Transverse colon (tissue), 4 donors: ENCODE measurements around the gene C9orf152. TPM values are rescaled to one million over a fixed set of nuclear protein-coding genes. Genes with fewer than 3 reads are reported as not detected.
A peak's percentile ranks its signal among the peaks of the same experiment; 100 is the strongest.

Experiments
- DNase-seq: peaks from one replicate; pipeline ENCODE4 v3.0.0-alpha.2; 2019
- H3K27ac ChIP-seq, 4 donors: fragments of 200-600 bp; sonication (generic); 2 replicates each; pipeline ENCODE4 v1.5.1; 2016 to 2018; ENCODE audit warnings: inconsistent platforms in 4 of 4
- H3K27me3 ChIP-seq: fragments of 200-600 bp; sonication (generic); 2 replicates; pipeline ENCODE4 v1.5.1; 2017; ENCODE audit warnings: inconsistent platforms
- H3K36me3 ChIP-seq, 4 donors: fragments of 200-600 bp; sonication (generic); 2 replicates each; pipeline ENCODE4 v1.5.1; 2017 to 2019; ENCODE audit warnings: inconsistent platforms in 4 of 4
- H3K4me1 ChIP-seq, 4 donors: fragments of 200-600 bp; sonication (generic); 2 replicates each; pipeline ENCODE4 v1.5.1; 2017 to 2020; ENCODE audit warnings: inconsistent platforms in 4 of 4
- H3K4me3 ChIP-seq, 4 donors: fragments of 200-600 bp; sonication (generic); 1 replicate in 1 of 4; 2 replicates in 3 of 4; pipeline versions ENCODE4 v1.5.1 to v1.6.1; 2017 to 2019; ENCODE audit warnings: inconsistent platforms in 4 of 4
- H3K9me3 ChIP-seq, 2 donors: fragments of 200-600 bp; sonication (generic); 2 replicates each; pipeline ENCODE4 v1.5.1; 2017 to 2019; ENCODE audit warnings: inconsistent platforms in 2 of 2
- CTCF ChIP-seq, 5 experiments: fragments of 200-600 bp in 3 of 5; fragments of 450-650 bp in 2 of 5; sonication (generic) in 3 of 5; IDR thresholded peaks; 1 replicate in 2 of 5; 2 replicates in 3 of 5; pipeline ENCODE4 v1.5.1; 2016 to 2017; ENCODE audit warnings: antibody characterized with exemption in 5 of 5, inconsistent platforms in 3 of 5, mild to moderate bottlenecking in 2 of 5, moderate library complexity in 1 of 5
- EP300 ChIP-seq: sonication (generic); formaldehyde crosslinking; IDR thresholded peaks from one replicate; pipeline ENCODE4 v1.6.1; 2017; ENCODE audit warnings: antibody characterized with exemption, low read depth
- POLR2A ChIP-seq: fragments of 450-650 bp; IDR thresholded peaks from one replicate; pipeline ENCODE4 v1.6.1; 2016; ENCODE audit warnings: antibody characterized with exemption, mild to moderate bottlenecking, moderate library complexity
- POLR2AphosphoS5 ChIP-seq, 3 donors: sonication (generic); formaldehyde crosslinking; IDR thresholded peaks; one replicate each; pipeline ENCODE4 v1.6.1; 2016; ENCODE audit warnings: antibody characterized with exemption in 3 of 3
- WGBS, 2 donors: methylation state at CpG; one replicate each; pipeline ENCODE4 v1.1.5; 2018; ENCODE audit warnings: low coverage in 1 of 2; 5-methylcytosine and 5-hydroxymethylcytosine counted together
- in situ Hi-C, 4 donors: fragments of 200-750 bp; cut with MboI; loops; one replicate each; pipeline versions ENCODE4 v1.15.0 to v1.15.1; 2017; ENCODE audit warnings: low sequenced_read_pairs in 3 of 4, low pct_ligation_motif_present in 1 of 4, low pct_unique_long_range_greater_than_20kb in 1 of 4
- intact Hi-C: fragments of 100-400 bp; cut with DNase I; formaldehyde crosslinking; loops from one replicate; pipeline ENCODE4 v1.15.1; 2023; ENCODE audit warnings: low total_unique reads
- total RNA-seq, 4 donors: library from RNA; depleted of rRNA; stranded (reverse); fragments of >200 nt; gene quantifications; one replicate each; pipeline ENCODE4 v1.1.0, GENCODE V29; 2016

Gene C9orf152
- total RNA-seq, 4 donors from 2014 or later = 9.7 to 31.4 (median 16.7) TPM

- Histone ChIP-seq H3K9me3 (no peaks in the 10 kb centered on the region), H3K27ac (peak overlapping the region in 2 of 4 donors; percentile 79 to 81), H3K4me1 (peaks cover 0 to 69% (median 46%) of the 10 kb centered on the region in 4 donors), H3K36me3 (no peaks in the 10 kb centered on the region), H3K4me3 (no peak overlapping the region), H3K27me3 (no peaks in the 10 kb centered on the region)
- DNase-seq = no peak
- in situ Hi-C loops (loop anchor here in 1 of 4 donors (25.0 kb wide), 1 partner anchor 421 kb away; no protein-coding TSS in a partner anchor), intact Hi-C loops (no loop called here)
- 57 to 90% methylated on average over 1 to 2 of the region's 2 CpGs for WGBS, 2 donors
- TF ChIP-seq POLR2A (no peak), CTCF (IDR thresholded peaks at IDR 0.05) (no peak), POLR2AphosphoS5 (IDR thresholded peaks at IDR 0.05) (no peak), EP300 (no peak)
Observed at GRCh38 chr9:110191615-110192014, 16.3 kb downstream of the C9orf152 start.

- Histone ChIP-seq H3K4me3 (no peak overlapping the region), H3K36me3 (no peaks in the 10 kb centered on the region), H3K27ac (peak overlapping the region; percentile 79 to 86 (median 84)), H3K9me3 (no peaks in the 10 kb centered on the region), H3K4me1 (peaks cover 0 to 66% (median 43%) of the 10 kb centered on the region in 4 donors), H3K27me3 (no peaks in the 10 kb centered on the region)
- no peak for TF ChIP-seq CTCF (IDR thresholded peaks at IDR 0.05)
- WGBS, 2 donors = 59 to 67% methylated on average over 3 to 6 of the region's 6 CpGs
- DNase-seq = no peak
- intact Hi-C loops = loop anchor here (10.0 kb wide), 1 partner anchor 435 kb away; no protein-coding TSS in a partner anchor
- in situ Hi-C loops = loop anchor here in 2 of 4 donors (10.0 to 25.0 kb wide), 2 partner anchors 423 to 435 kb away; no protein-coding TSS in a partner anchor
Observed at GRCh38 chr9:110189559-110190320, 18.2 kb downstream of the C9orf152 start.

- in situ Hi-C loops = loop anchor here in 2 of 4 donors (10.0 to 25.0 kb wide), 2 partner anchors 423 to 436 kb away; no protein-coding TSS in a partner anchor
- TF ChIP-seq POLR2A = peak; percentile 39
- peak in 1 of 5 experiments; percentile 15 for TF ChIP-seq CTCF (IDR thresholded peaks at IDR 0.05)
- TF ChIP-seq EP300 = peak; percentile 88
- TF ChIP-seq POLR2AphosphoS5 (IDR thresholded peaks at IDR 0.05) = peak; percentile 82 to 85 (median 83)
- 11% methylated on average over 4 of the region's 4 CpGs; no CpG with 5 or more reads in 1 of the 2 donors for WGBS, 2 donors
- Histone ChIP-seq H3K36me3 (no peaks in the 10 kb centered on the region), H3K4me1 (peaks cover 0 to 58% (median 39%) of the 10 kb centered on the region in 4 donors), H3K27ac (peak overlapping the region; percentile 79 to 86 (median 84)), H3K9me3 (no peaks in the 10 kb centered on the region), H3K27me3 (no peaks in the 10 kb centered on the region), H3K4me3 (no peak overlapping the region)
- intact Hi-C loops = loop anchor here (10.0 kb wide), 1 partner anchor 436 kb away; no protein-coding TSS in a partner anchor
- peak; percentile 77 for DNase-seq
Observed at GRCh38 chr9:110188991-110189390, 19.0 kb downstream of the C9orf152 start.

GRCh38 chr9:110188101-110188500 lies 19.9 kb downstream of the C9orf152 start:
- 51 to 100% methylated on average over 1 to 4 of the region's 4 CpGs for WGBS, 2 donors

More at GRCh38 chr9:110188101-110188500, 19.9 kb downstream of the C9orf152 start:
- TF ChIP-seq EP300 = no peak
- no peak for TF ChIP-seq POLR2AphosphoS5 (IDR thresholded peaks at IDR 0.05)
- no peak for TF ChIP-seq CTCF (IDR thresholded peaks at IDR 0.05)
- TF ChIP-seq POLR2A = no peak
- H3K4me1 ChIP-seq = peaks cover 5 to 55% (median 38%) of the 10 kb centered on the region in 4 donors
- no peaks in the 10 kb centered on the region for H3K27me3 ChIP-seq
- no peaks in the 10 kb centered on the region for H3K36me3 ChIP-seq
- no peaks in the 10 kb centered on the region for H3K9me3 ChIP-seq
- peak overlapping the region; percentile 79 to 86 (median 84) for H3K27ac ChIP-seq
- no peak for DNase-seq
- in situ Hi-C loops (loop anchor here in 2 of 4 donors (10.0 to 25.0 kb wide), 2 partner anchors 424 to 437 kb away; no protein-coding TSS in a partner anchor), intact Hi-C loops (loop anchor here (10.0 kb wide), 1 partner anchor 437 kb away; no protein-coding TSS in a partner anchor)
- H3K4me3 ChIP-seq = no peak overlapping the region
